Lower leg skin (tissue), 4 donors: ENCODE results near the gene ACSL1. TPM values are rescaled to one million over a fixed set of nuclear protein-coding genes. Genes with fewer than 3 reads are reported as not detected.

Experiments used
- DNase-seq, 2 donors: peaks; one replicate each; pipeline ENCODE4 v3.0.0-alpha.2; 2019; ENCODE audit warnings: low spot score in 2 of 2
- H3K4me3 ChIP-seq: fragments of 200-600 bp; sonication (generic); 2 replicates; pipeline ENCODE4 v1.5.1; 2017; ENCODE audit warnings: mild to moderate bottlenecking, low read depth; ENCODE audit not compliant: poor library complexity, severe bottlenecking
- CTCF ChIP-seq, 3 donors: fragments of 450-650 bp; IDR thresholded peaks; one replicate each; pipeline ENCODE4 v1.5.1; 2016; ENCODE audit warnings: antibody characterized with exemption in 3 of 3, mild to moderate bottlenecking in 3 of 3, moderate library complexity in 2 of 3
- POLR2A ChIP-seq, 2 donors: fragments of 450-650 bp; IDR thresholded peaks; one replicate each; pipeline ENCODE4 v1.6.1; 2016 to 2017; ENCODE audit warnings: antibody characterized with exemption in 2 of 2, mild to moderate bottlenecking in 1 of 2, moderate library complexity in 1 of 2
- WGBS, 2 donors: methylation state at CpG; one replicate each; pipeline ENCODE4 v1.1.5; 2018; 5-methylcytosine and 5-hydroxymethylcytosine counted together
- intact Hi-C: fragments of 100-400 bp; cut with DNase I; formaldehyde crosslinking; loops from one replicate; pipeline ENCODE4 v1.15.0; 2023; ENCODE audit warnings: low total_unique reads
- microRNA-seq, 2 donors: library from miRNA; unstranded; fragments of <30 nt; microRNA quantifications; one replicate each; pipeline ENCODE4, GENCODE V29; 2016; ENCODE audit warnings: borderline replicate concordance in 2 of 2, borderline number of aligned reads in 1 of 2
- total RNA-seq, 4 donors: library from RNA; depleted of rRNA; stranded (reverse); fragments of >200 nt; gene quantifications; one replicate each; pipeline ENCODE4 v1.1.0, GENCODE V29; 2016

Gene ACSL1
- total RNA-seq, 4 donors from 2014 or later: 190 to 308 (median 266) TPM

GRCh38 chr4:184715526-184715925, 110.2 kb downstream of the ACSL1 start:
- intact Hi-C loops: no loop called here
- TF ChIP-seq CTCF (IDR thresholded peaks at IDR 0.05) (no peak), POLR2A (IDR thresholded peaks at IDR 0.05) (no peak)
- no peak overlapping the region for H3K4me3 ChIP-seq
- DNase-seq: no peak
- 88 to 96% methylated on average over 4 of the region's 4 CpGs for WGBS, 2 donors

GRCh38 chr4:184713887-184714286, 111.9 kb downstream of the ACSL1 start:
- 77 to 89% methylated on average over 2 of the region's 2 CpGs for WGBS, 2 donors
- intact Hi-C loops: no loop called here
- no peak for DNase-seq
- TF ChIP-seq CTCF (IDR thresholded peaks at IDR 0.05) (no peak), POLR2A (IDR thresholded peaks at IDR 0.05) (no peak)
- H3K4me3 ChIP-seq: no peak overlapping the region

- DNase-seq: no peak
- no peak for TF ChIP-seq POLR2A (IDR thresholded peaks at IDR 0.05)
- TF ChIP-seq CTCF (IDR thresholded peaks at IDR 0.05): no peak
- intact Hi-C loops: no loop called here
- no peak overlapping the region for H3K4me3 ChIP-seq
Observed at GRCh38 chr4:184712322-184712721, 113.4 kb downstream of the ACSL1 start.

- 88 to 96% methylated on average over 1 of the region's 1 CpG for WGBS, 2 donors
- H3K4me3 ChIP-seq: no peak overlapping the region
- intact Hi-C loops: no loop called here
- no peak for DNase-seq
- TF ChIP-seq POLR2A (IDR thresholded peaks at IDR 0.05) (no peak), CTCF (IDR thresholded peaks at IDR 0.05) (no peak)
Observed at GRCh38 chr4:184706453-184706852, 119.3 kb downstream of the ACSL1 start.

- DNase-seq: no peak
- TF ChIP-seq POLR2A (IDR thresholded peaks at IDR 0.05): no peak
- TF ChIP-seq CTCF (IDR thresholded peaks at IDR 0.05): no peak
- no peak overlapping the region for H3K4me3 ChIP-seq
- 83 to 90% methylated on average over 5 of the region's 5 CpGs for WGBS, 2 donors
- intact Hi-C loops: no loop called here
Observed at GRCh38 chr4:184705692-184706091, 120.1 kb downstream of the ACSL1 start.

Small RNAs within 50 kb of the gene (microRNA-seq; reads per million reads assigned to microRNA genes)
- 0 reads per million in 2 donors for gene MIR3945

Other genes with a start within 250 kb of the ACSL1 start
- 10 to 100 TPM; 10.2 to 18.4 (median 14.8) TPM for gene CASP3, start 176.5 kb downstream of the ACSL1 start, total RNA-seq
- gene PRIMPOL, start 176.2 kb downstream of the ACSL1 start, total RNA-seq: 10 to 100 TPM; 12.1 to 23.2 (median 13.4) TPM
- 10 to 100 TPM in 3 of 4 donors, 1 to 10 TPM in 1; 9.2 to 14.8 (median 12.3) TPM for gene CENPU, start 91.9 kb downstream of the ACSL1 start, total RNA-seq
- 1 to 10 TPM in 3 of 4 donors, under 1 TPM in 1; 0.34 to 8.7 (median 2.2) TPM for gene HELT, start 192.5 kb upstream of the ACSL1 start, total RNA-seq